HG02763 (cell line): ENCODE data around the gene CACNB2.
A peak's percentile ranks its signal among the peaks of the same experiment; 100 is the strongest.

ENCODE experiments used
- ATAC-seq: cut with Tn5 transposase; IDR thresholded peaks from one replicate; pipeline ENCODE4 v1.9.1; 2021; ENCODE audit warnings: mild to moderate bottlenecking, moderate library complexity; ENCODE audit not compliant: unreplicated experiment

The CACNB2 gene

GRCh38 chr10:18497806-18498369 is 357.7 kb downstream of the CACNB2 start:
- ATAC-seq, result no peak

- ATAC-seq, result no peak
Measured at GRCh38 chr10:18498998-18499397, 358.8 kb downstream of the CACNB2 start.

- ATAC-seq, result no peak
Measured at GRCh38 chr10:18500576-18500975, 360.4 kb downstream of the CACNB2 start.

GRCh38 chr10:18501198-18501597 is 361.0 kb downstream of the CACNB2 start:
- ATAC-seq, result peak; percentile 93

- no peak for ATAC-seq
Measured at GRCh38 chr10:18501629-18502028, 361.4 kb downstream of the CACNB2 start.

GRCh38 chr10:18504161-18504560 is 363.9 kb downstream of the CACNB2 start:
- ATAC-seq, result no peak

- ATAC-seq, result no peak
Measured at GRCh38 chr10:18505456-18506118, 365.4 kb downstream of the CACNB2 start.

- ATAC-seq, result no peak
Measured at GRCh38 chr10:18508587-18508986, 368.4 kb downstream of the CACNB2 start.

- ATAC-seq, result no peak
Measured at GRCh38 chr10:18514537-18514936, 374.3 kb downstream of the CACNB2 start.

GRCh38 chr10:18516851-18517250 is 376.6 kb downstream of the CACNB2 start:
- ATAC-seq, result no peak

- ATAC-seq, result no peak
Measured at GRCh38 chr10:18523025-18523424, 382.8 kb downstream of the CACNB2 start.

GRCh38 chr10:18523858-18524257 is 383.6 kb downstream of the CACNB2 start:
- no peak for ATAC-seq

GRCh38 chr10:18527687-18528086 is 387.5 kb downstream of the CACNB2 start:
- ATAC-seq, result no peak

GRCh38 chr10:18528292-18528691 is 388.1 kb downstream of the CACNB2 start:
- ATAC-seq, result no peak

- no peak for ATAC-seq
Measured at GRCh38 chr10:18532881-18533535, 392.8 kb downstream of the CACNB2 start.

GRCh38 chr10:18533896-18534295 is 393.7 kb downstream of the CACNB2 start:
- no peak for ATAC-seq

- ATAC-seq, result no peak
Measured at GRCh38 chr10:18539335-18539734, 399.1 kb downstream of the CACNB2 start.

- no peak for ATAC-seq
Measured at GRCh38 chr10:18540195-18540594, 400.0 kb downstream of the CACNB2 start.

- no peak for ATAC-seq
Measured at GRCh38 chr10:18542832-18543231, 402.6 kb downstream of the CACNB2 start.

GRCh38 chr10:18545621-18546305 is 405.5 kb downstream of the CACNB2 start:
- no peak for ATAC-seq

GRCh38 chr10:18549105-18549504 is 408.9 kb downstream of the CACNB2 start:
- no peak for ATAC-seq

- ATAC-seq, result no peak
Measured at GRCh38 chr10:18551473-18551872, 411.2 kb downstream of the CACNB2 start.
